Central memory CD4-positive, alpha-beta T cell (primary cell): Measurements from ENCODE around the gene CMTM4.
"Not testable (repeated sequence)": the region's sequence is repeated elsewhere in the genome, so short reads cannot be mapped to it uniquely, and the experiment has no call there.

Source experiments
- DNase-seq: peaks from one replicate; pipeline ENCODE4 v3.0.0; 2022

Gene CMTM4

DNA sequence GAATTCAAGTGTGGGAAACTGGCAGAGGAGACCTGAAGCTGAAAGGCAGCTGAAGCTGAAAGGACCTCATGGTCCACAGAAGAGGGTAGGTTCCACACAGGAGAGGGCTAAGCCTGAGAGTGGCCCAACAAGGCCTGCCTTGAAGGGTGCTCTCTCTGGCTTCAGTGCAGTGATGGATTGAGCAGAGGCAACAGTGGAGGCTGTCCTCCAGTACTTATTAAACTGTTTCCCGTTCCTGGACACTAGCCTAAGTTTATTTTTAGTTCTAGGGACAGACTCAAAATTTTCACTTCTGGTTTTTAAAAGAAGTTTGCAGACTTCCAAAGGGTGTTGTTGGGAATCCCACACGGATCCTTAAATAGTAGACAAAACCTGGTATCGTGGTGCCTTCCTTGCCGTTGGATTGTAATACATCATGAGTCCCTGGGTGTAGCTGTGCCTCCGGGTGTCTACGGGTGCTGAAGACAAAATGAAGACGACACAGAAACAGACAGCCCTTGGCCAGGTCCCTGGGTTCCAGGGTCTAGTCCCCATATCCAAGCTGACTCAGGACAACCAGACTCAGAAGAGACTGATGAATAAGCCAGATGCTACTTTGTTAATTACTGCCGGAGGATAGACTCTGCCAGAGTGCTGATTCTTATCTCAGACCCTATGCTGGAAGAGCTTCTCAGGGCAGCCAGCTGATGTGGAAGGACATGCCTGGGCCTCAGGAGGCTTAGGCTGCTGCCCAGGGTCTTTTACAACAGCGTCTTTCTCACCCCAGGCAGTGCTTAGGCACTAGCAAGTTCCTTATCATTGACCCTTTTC is 7.1 kb upstream of the CMTM4 start:
- no peak for DNase-seq

DNA sequence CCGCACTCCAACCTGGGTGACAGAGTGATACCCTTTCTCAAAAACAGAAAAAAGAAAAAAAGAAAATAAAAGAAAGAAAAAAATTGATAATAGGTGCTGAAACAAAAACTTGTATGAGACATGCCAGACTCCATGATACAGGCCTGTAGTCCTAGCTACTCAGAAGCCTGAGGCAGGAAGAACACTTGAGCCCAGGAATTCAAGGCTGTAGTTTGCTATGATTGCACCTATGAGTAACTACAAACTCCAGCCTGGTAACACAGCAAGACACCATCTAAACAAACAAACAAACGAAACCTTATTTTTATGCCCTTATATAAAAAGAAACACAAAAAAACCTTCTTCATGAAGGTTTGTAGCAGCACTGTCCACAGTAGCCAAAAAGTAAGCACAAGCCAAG is 5.0 kb upstream of the CMTM4 start:
- DNase-seq = no peak

DNA sequence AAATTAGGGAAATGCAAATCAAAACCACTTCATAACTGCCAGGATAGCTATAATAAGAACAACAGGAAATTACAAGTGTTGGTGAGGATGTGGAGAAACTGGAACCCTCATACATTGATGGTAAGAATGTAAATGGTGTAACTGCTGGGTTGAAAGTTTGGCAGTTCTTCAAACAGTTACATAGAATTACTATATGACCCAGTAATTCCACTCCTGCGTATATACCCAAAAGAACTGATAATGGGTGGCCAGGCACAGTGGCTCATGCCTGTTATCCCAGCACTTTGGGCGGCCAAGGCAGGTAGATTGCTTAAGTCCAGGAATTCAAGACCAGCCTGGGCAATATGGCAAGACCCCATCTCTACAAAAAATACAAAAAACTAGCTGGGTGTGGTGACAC is 4.5 kb upstream of the CMTM4 start:
- DNase-seq = no peak

DNA sequence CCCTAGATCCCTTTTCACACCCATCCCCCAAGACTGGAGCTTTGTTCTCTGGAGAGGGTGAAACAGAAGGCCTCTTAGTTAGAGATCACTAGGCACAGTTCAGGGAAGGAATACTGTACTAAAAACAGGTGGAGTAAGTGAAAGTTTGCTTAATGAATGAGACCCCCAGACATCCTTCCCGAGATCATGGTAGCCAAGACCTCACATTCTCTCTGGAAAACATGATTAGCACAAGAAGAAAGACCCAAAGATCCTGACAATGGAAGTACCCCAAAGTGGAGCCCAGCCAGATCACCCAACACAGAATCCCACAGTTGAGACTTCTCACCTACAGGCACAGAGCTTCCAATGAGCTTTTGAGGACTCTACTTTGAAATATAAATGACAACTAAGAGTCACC is 3.4 kb upstream of the CMTM4 start:
- DNase-seq = no peak

DNA sequence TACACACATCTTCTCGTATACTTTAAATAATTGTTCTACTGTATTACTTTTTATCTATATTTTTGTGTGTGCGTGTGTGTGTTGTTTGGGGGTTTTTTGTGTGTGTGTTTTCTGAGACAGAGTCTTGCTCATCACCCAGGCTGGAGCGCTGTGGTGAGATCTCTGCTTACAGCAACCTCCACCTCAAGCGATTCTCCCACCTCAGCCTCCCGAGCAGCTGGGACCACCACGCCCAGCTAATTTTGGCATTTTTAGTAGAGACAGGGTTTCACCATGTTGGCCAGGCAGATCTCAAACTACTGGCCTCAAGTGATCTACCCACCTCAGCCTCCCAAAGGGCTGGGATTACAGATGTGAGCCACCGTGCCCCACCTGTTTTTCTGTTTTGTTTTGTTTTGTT is 1.5 kb upstream of the CMTM4 start:
- DNase-seq = no peak

GRCh38 chr16:66695935-66696668 is 441 bp downstream of the CMTM4 start:
- DNase-seq = no peak

- DNase-seq = no peak
Observed at GRCh38 chr16:66695471-66695934, 1.0 kb downstream of the CMTM4 start.

DNA sequence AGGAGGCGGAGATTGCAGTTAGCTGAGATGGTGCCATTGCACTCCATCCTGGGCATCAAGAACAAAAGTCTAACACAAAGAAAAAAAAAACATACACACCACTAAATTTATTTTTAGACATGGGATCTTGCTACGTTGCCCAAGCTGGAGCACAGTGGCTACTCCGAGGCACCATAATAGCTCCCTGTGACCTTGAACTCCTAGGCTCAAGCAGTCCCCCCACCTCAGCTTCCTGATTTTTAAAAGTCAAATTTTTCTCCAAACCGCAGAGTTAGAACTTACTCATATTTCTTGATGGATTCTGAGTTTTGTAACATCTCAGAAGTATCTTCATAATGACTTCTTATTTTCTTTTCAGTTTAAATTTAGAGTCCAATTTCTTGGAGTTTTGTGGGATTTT is 3.4 kb downstream of the CMTM4 start:
- no peak for DNase-seq

DNA sequence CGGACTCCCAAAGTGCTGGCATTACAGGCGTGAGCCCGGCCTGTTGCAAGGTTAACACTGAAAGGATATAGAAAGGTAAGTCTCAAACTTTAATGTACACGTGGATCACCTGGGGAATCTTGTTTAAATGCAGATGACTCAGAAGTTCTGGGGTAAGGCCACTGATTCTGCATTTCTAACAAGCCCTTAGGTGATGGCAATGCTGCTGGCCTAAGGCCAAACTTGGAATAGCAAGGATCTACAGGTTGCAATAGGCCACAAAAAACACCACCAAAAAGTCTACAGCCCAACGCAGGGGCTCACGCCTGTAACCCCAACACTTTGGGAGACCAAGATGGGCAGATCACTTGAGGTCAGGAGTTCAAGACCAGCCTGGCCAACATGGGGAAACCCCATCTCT is 4.2 kb downstream of the CMTM4 start:
- no peak for DNase-seq

DNA sequence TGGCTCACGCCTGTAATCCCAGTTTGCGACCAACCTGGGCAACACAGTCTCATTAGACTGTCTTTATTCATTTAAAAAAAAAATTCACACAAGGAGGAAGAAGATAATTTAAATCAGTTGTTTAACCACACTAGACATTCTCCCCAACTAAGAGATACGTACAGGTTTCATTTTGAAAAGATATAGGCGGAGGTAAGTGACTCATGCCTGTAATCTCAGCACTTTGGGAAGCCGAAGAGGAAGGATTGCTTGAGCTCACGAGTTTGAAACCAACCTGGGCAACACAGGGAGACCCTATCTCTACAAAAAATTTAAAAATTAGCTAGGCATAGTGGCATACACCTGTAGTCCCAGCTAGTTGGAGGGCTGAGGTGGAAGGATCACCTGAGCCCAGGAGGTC is 5.3 kb downstream of the CMTM4 start:
- no peak for DNase-seq

DNA sequence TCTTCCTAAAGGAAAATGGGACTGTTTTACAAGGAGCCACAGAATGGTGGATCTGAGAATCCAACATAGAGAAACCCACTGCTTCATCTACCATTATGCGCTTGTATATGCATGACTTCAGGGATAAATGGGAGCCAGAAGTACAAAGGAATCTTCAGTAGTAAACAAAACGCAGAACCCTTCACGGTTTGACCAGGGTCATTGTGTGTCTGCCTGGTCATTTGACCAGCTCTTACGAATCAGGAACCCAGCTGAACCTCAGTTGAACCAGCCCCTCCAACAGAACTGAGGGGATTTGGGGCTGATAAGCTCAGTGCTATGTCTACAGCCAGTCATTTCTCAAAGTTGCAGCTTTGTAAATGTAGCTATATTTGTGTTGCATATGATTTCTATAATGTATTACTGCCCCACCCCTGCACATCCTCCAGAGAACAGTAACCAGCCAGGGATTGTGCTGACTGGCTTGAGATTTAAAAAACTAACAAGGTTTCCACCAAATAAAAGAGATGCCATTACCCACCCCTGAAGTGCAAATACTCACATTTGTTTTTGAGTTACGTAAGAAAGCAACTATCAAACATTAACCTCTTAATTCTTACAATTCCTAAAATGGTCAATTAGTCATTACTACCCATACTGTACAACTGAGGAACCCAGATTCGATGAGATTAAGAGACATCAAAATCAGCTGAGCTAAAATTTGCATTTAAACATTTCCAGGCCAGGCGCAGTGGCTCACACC is 6.3 kb downstream of the CMTM4 start:
- no peak for DNase-seq

DNA sequence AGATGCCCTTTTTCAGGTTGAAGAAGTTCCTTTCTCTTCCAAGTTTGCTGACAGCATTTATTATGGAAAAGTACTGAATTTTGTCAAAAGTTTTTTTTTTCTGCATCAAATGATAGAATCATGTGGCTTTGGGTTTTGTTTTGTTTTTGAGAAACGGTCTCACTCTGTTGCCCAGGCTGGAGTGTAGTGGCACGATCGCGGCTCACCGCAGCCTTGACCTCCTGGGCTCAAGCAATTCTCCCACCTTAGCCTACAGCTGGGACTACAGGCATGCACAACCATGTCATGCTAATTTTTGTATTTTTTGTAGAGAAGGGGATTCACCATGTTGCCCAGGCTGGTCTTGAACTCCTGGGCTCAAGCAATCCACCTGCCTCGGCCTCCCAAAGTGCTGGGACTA is 7.3 kb downstream of the CMTM4 start:
- DNase-seq = no peak

DNA sequence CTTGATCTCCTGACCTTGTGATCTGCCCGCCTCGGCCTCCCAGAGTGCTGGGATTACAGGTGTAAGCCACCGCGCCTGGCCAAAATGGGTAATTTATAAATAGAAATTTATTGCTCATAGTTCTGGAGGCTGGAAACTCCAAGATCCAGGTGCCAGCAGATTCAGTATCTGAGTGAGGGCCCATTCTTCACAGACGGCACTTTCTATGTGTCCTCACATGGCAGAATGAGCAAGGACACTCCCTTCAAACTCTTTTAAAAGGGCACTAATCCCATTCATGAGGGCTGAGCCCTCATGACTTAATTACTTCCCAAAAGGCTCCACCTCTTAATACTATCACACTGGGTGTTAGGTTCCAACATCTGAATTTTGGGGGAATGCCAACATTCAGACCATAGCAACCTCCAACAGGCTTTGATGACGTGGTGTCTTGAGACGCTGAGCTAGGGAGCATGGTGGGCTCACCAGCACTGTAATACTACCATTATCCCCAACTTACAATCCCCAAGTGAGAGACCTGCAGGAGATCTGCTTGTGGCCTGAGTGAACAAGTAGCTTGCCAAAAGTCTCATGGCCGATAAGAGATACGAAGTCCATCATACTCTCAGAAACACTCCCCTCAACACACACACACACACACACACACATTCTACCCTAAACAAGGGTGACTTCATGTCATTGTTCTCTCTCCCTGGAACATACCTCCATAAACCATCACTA is 8.5 kb downstream of the CMTM4 start:
- DNase-seq = no peak

DNA sequence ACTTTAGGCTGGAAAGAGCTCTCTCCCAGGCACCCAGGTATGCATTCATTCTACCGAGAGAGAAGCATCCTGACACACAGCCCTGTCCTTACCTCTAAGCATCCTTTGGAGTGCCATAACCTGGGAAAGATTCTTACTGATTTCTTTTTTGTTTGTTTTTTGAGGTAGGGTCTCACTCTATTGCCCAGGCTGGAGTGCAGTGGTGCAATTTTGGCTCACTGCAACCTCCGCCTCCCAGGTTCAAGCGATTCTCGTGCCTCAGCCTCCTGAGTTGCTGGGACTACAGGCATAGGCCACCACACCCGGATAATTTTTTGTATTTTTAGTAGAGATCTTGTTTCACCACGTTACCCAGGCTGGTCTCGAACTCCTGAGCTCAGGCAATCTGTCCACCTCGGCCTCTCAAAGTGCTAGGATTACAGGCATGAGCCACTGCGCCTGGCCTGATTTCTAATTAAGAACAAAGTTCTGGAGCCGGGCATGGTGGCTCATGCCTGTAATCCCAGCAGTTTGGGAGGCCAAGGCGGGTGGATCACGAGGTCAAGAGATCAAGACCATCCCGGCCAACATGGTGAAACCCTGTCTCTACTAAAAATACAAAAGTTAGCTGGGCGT is 10.9 kb downstream of the CMTM4 start:
- not testable (repeated sequence) for DNase-seq

- no peak for DNase-seq
Observed at GRCh38 chr16:66682271-66682670, 14.3 kb downstream of the CMTM4 start.

DNA sequence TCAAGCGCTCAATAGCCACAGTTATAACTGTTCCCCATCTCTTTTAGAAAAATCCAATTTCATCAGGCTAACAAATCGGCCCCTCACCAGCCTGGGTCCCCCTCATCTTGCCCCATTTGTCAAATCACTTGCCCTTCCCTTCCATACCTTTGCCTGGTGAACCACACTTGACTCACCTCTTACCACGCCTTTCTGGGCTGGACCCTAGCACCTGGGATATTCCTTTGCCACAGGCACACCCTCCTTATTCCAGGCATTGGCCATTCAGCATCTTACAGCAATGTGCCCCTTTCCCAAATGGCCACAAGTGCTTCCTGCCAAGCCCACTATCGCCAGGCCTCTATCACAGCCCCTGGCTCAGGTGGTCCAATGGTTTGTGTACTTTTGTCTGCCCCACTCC is 14.9 kb downstream of the CMTM4 start:
- DNase-seq = no peak

GRCh38 chr16:66678337-66678736 is 18.2 kb downstream of the CMTM4 start:
- no peak for DNase-seq

DNA sequence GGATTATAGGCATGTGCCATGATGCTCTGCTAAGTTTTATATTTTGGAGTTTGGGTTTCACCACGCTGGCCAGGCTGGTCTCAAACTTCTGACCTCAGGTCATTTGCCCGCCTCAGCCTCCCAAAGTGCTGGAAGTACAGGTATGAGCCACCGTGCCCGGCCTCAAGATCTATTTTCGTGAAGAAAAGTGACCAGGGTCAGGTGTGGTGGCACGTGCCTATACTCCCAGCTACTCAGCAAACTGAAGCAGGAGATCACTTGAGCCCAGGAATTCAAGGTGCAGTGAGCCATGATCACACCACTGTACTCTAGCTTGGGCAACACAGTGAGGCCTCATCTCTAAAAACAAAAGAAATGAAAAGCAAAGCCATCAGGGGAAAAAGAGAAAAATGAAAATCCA is 18.7 kb downstream of the CMTM4 start:
- DNase-seq = no peak

DNA sequence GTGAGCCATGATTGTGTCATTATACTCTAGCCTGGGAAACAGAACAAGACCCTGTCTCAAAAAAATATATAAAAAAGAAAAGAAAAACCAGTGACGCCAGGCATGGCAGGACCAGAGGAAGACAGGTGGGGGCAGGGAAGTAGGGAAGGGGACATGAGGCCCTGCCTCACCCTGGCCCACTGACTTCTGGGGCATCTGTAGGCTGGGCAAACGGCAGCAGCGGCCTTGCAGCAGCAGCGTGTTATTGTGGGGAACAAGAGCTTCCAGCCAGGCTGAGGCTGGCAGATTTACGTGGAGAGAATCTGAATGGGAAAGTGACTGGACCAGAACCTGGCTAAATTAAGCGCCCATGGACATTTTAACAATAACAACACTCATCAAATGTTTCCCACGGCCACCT is 19.4 kb downstream of the CMTM4 start:
- no peak for DNase-seq

GRCh38 chr16:66676599-66676998 is 19.9 kb downstream of the CMTM4 start:
- DNase-seq = no peak

DNA sequence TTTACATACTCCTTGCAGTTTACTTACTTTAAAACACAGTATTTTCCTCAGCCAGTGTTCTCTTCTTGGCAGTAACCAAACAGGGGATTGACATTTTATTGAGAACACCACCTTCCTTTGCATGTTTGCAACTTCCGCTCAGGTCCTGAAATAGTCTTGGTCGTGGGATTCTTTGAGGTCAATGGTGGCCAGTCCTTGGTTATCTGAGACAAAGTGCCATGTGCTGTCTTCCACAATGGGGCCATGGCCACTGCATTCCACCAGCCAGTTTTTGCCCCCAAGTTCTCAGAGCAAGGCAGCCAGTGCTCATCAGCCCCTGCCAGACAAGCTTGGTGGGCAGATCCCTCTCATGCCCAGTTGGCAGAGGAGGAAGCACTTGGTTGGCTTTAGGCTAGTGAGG is 22.9 kb downstream of the CMTM4 start:
- DNase-seq = no peak

DNA sequence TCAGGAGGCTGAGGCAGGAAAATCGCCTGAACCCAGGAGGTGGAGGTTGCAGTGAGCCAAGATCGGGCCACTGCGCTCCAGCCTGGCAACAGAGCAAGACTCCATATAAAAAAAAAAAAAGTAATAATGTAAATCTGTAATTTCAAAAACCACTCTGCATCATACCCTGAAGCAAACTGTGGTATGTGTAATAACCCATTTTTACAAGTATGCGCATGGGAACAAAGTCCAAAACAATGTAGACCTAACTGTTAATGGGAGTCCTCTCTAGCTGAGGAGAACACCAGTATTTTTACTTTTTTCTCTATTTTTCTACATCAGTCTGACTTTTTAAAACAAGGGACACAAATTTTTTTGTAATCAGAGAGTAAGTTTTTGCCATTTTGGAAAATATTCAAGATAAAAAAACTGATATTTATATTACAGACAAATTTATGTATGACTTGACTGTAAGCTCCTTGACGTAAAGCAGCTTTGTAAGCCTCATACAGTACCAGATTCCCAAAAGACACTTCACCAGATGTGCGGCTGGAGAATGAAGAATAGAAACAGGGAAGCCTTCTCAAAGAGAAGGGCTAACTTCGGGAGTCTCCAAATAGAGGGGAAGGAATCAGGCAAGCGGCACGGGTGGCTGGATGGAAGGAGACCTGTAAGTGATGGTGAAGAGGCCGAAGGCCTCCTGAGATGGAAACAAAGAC is 25.7 kb downstream of the CMTM4 start:
- DNase-seq = no peak
